Fibroblast of lung (primary cell): ENCODE measurements around the gene DLL4. TPM values are rescaled to one million over a fixed set of nuclear protein-coding genes. Genes with fewer than 3 reads are reported as not detected.

Experiments used
- DNase-seq, 2 donors: peaks; one replicate each; pipeline versions ENCODE4 v3.0.0 to v3.0.0-alpha.2; 2010; ENCODE audit warnings: low read depth in 2 of 2
- H2AFZ ChIP-seq: 2 replicates; pipeline ENCODE4 v1.5.1; 2012; ENCODE audit warnings: low read length, control low read depth, inconsistent platforms
- H3K27ac ChIP-seq: 2 replicates; pipeline ENCODE4 v1.5.1; 2011; ENCODE audit warnings: low read length, control low read depth; ENCODE audit not compliant: insufficient read depth
- H3K27me3 ChIP-seq: 2 replicates; pipeline ENCODE4 v1.5.1; 2011; ENCODE audit warnings: mild to moderate bottlenecking, low read length; ENCODE audit not compliant: control insufficient read depth, insufficient read depth
- H3K36me3 ChIP-seq: 2 replicates; pipeline ENCODE4 v1.5.1; 2011; ENCODE audit warnings: low read length; ENCODE audit not compliant: control insufficient read depth, insufficient read depth
- H3K4me1 ChIP-seq: 2 replicates; pipeline ENCODE4 v1.5.1; 2011; ENCODE audit warnings: low read length; ENCODE audit not compliant: control insufficient read depth, insufficient read depth; ENCODE audit errors: extremely low read depth
- H3K4me2 ChIP-seq: 2 replicates; pipeline ENCODE4 v1.5.1; 2011; ENCODE audit warnings: low read length, control low read depth; ENCODE audit not compliant: insufficient read depth; ENCODE audit errors: extremely low read depth
- H3K4me3 ChIP-seq, 4 experiments: fragments of 200-600 bp in 1 of 4; sonication (generic) in 1 of 4; replicated peaks in 1 of 4; 2 replicates each; pipeline ENCODE4 v1.5.1; 2011 to 2016; ENCODE audit warnings: low read length in 4 of 4, low read depth in 3 of 4, mild to moderate bottlenecking in 3 of 4, control low read depth in 2 of 4, inconsistent platforms in 1 of 4, mixed read lengths in 1 of 4; ENCODE audit not compliant: insufficient read depth in 1 of 4; ENCODE audit errors: control extremely low read depth in 1 of 4
- H3K79me2 ChIP-seq: 2 replicates; pipeline ENCODE4 v1.5.1; 2012; ENCODE audit warnings: mild to moderate bottlenecking, low read length, inconsistent platforms; ENCODE audit not compliant: control insufficient read depth, insufficient read depth
- H3K9ac ChIP-seq: 2 replicates; pipeline ENCODE4 v1.5.1; 2011; ENCODE audit warnings: mild to moderate bottlenecking, low read length, control low read depth; ENCODE audit not compliant: insufficient read depth
- H3K9me3 ChIP-seq: 2 replicates; pipeline ENCODE4 v1.5.1; 2012; ENCODE audit warnings: low read depth, low read length; ENCODE audit not compliant: control insufficient read depth, insufficient read depth
- H4K20me1 ChIP-seq: 2 replicates; pipeline ENCODE4 v1.5.1; 2011; ENCODE audit warnings: low read length; ENCODE audit not compliant: control insufficient read depth, insufficient read depth; ENCODE audit errors: extremely low read depth
- CTCF ChIP-seq, 2 donors: IDR thresholded peaks in 1 of 2; conservative IDR thresholded peaks in 1 of 2; 1 replicate in 1 of 2; 2 replicates in 1 of 2; pipeline ENCODE4 v1.5.1; 2011 to 2012; ENCODE audit warnings: low read length in 2 of 2, control low read depth in 1 of 2, inconsistent platforms in 1 of 2, low read depth in 1 of 2, mild to moderate bottlenecking in 1 of 2
- EZH2 ChIP-seq: IDR thresholded peaks from 2 replicates; pipeline ENCODE4 v1.5.1; 2012; ENCODE audit warnings: low read length, control low read depth, mild to moderate bottlenecking; ENCODE audit errors: missing control alignments
- polyA plus RNA-seq, 2 donors: library from polyadenylated mRNA; depleted of rRNA in 1 of 2; stranded (reverse) in 1 of 2; unstranded in 1 of 2; fragments of >200 nt; gene quantifications; 2 replicates each; pipeline ENCODE4 v1.2.1, GENCODE V29; 2011 to 2012; ENCODE audit warnings: missing spikeins in 1 of 2
- total RNA-seq: library from RNA; depleted of rRNA; stranded (reverse); fragments of >200 nt; gene quantifications from 2 replicates; pipeline ENCODE4 v1.2.1, GENCODE V29; 2014

Gene DLL4
- total and polyA plus RNA-seq, 2 donors (not counting 1 experiment from before 2014, with no cell fraction given) = under 0.01 to 0.18 TPM

GRCh38 chr15:40940296-40940801 is 11.2 kb downstream of the DLL4 start:
- Histone ChIP-seq H3K4me3 (no peak overlapping the region), H3K4me1 (peaks cover 24% of the 10 kb centered on the region), H3K27ac (no peak overlapping the region), H3K4me2 (no peak overlapping the region), H2AFZ (peak overlapping the region; percentile 81), H3K79me2 (no peaks in the 10 kb centered on the region), H3K9me3 (no peaks in the 10 kb centered on the region), H3K9ac (peak overlapping the region; percentile 16), H3K36me3 (no peaks in the 10 kb centered on the region), H4K20me1 (no peaks in the 10 kb centered on the region), H3K27me3 (no peaks in the 10 kb centered on the region)
- DNase-seq = no peak
- TF ChIP-seq CTCF (conservative IDR thresholded peaks at IDR 0.05 in 1 of 2, IDR thresholded peaks at IDR 0.05 in 1 of 2; ENCODE audit: low read depth in 1 of 2, low read length in 2 of 2) (no peak), EZH2 (no peak)

- Histone ChIP-seq H3K9ac (peak overlapping the region; percentile 72), H2AFZ (peak overlapping the region; percentile 68), H3K9me3 (no peaks in the 10 kb centered on the region), H3K79me2 (no peaks in the 10 kb centered on the region), H3K4me2 (peak overlapping the region; percentile 71), H3K36me3 (no peaks in the 10 kb centered on the region), H3K27ac (peak overlapping the region; percentile 74), H4K20me1 (no peaks in the 10 kb centered on the region), H3K27me3 (no peaks in the 10 kb centered on the region), H3K4me3 (peak overlapping the region in 2 of 4 experiments; percentile 31 to 60), H3K4me1 (peaks cover 24% of the 10 kb centered on the region)
- no peak for TF ChIP-seq CTCF (conservative IDR thresholded peaks at IDR 0.05 in 1 of 2, IDR thresholded peaks at IDR 0.05 in 1 of 2; ENCODE audit: low read depth in 1 of 2, low read length in 2 of 2)
- no peak for TF ChIP-seq EZH2
- DNase-seq = no peak
Measured at GRCh38 chr15:40941068-40941527, 12.0 kb downstream of the DLL4 start.

- H3K4me1 ChIP-seq = peaks cover 24% of the 10 kb centered on the region
- H3K27me3 ChIP-seq = no peaks in the 10 kb centered on the region
- peak overlapping the region; percentile 30 to 60 (median 50) for H3K4me3 ChIP-seq
- TF ChIP-seq CTCF (conservative IDR thresholded peaks at IDR 0.05 in 1 of 2, IDR thresholded peaks at IDR 0.05 in 1 of 2; ENCODE audit: low read depth in 1 of 2, low read length in 2 of 2) = peak; percentile 19 to 20
- TF ChIP-seq EZH2 = no peak
- peak overlapping the region; percentile 74 for H2AFZ ChIP-seq
- peak overlapping the region; percentile 78 for H3K27ac ChIP-seq
- peak; percentile 68 to 70 for DNase-seq
- peak overlapping the region; percentile 92 for H3K4me2 ChIP-seq
- H3K9me3 ChIP-seq = no peaks in the 10 kb centered on the region
- no peaks in the 10 kb centered on the region for H4K20me1 ChIP-seq
- H3K9ac ChIP-seq = peak overlapping the region; percentile 72
- no peaks in the 10 kb centered on the region for H3K36me3 ChIP-seq
- H3K79me2 ChIP-seq = no peaks in the 10 kb centered on the region
Measured at GRCh38 chr15:40941528-40942336, 12.6 kb downstream of the DLL4 start.
